GM19463 (cell line): Measurements from ENCODE around the gene DGKE.

ENCODE experiments used
- ATAC-seq: cut with Tn5 transposase; IDR thresholded peaks from one replicate; pipeline ENCODE4 v1.9.1; 2021; ENCODE audit warnings: mild to moderate bottlenecking, moderate library complexity; ENCODE audit not compliant: unreplicated experiment

Gene DGKE

GRCh38 chr17:56887552-56888467 lies 53.9 kb downstream of the DGKE start:
- no peak for ATAC-seq

GRCh38 chr17:56890390-56890789 lies 56.4 kb downstream of the DGKE start:
- no peak for ATAC-seq

- no peak for ATAC-seq
Observed at GRCh38 chr17:56890906-56891674, 57.1 kb downstream of the DGKE start.

- ATAC-seq, result no peak
Observed at GRCh38 chr17:56891751-56892150, 57.8 kb downstream of the DGKE start.

- no peak for ATAC-seq
Observed at GRCh38 chr17:56892333-56892732, 58.4 kb downstream of the DGKE start.

GRCh38 chr17:56893503-56893902 lies 59.6 kb downstream of the DGKE start:
- ATAC-seq, result no peak

GRCh38 chr17:56894859-56895455 lies 61.0 kb downstream of the DGKE start:
- no peak for ATAC-seq

GRCh38 chr17:56896217-56896967 lies 62.4 kb downstream of the DGKE start:
- ATAC-seq, result no peak

GRCh38 chr17:56896968-56897359 lies 63.0 kb downstream of the DGKE start:
- ATAC-seq, result no peak

GRCh38 chr17:56897646-56898424 lies 63.9 kb downstream of the DGKE start:
- no peak for ATAC-seq

- ATAC-seq, result no peak
Observed at GRCh38 chr17:56898874-56899273, 64.9 kb downstream of the DGKE start.

- ATAC-seq, result no peak
Observed at GRCh38 chr17:56899403-56899802, 65.5 kb downstream of the DGKE start.

- ATAC-seq, result no peak
Observed at GRCh38 chr17:56902348-56902747, 68.4 kb downstream of the DGKE start.

- ATAC-seq, result no peak
Observed at GRCh38 chr17:56903560-56903959, 69.6 kb downstream of the DGKE start.

GRCh38 chr17:56908001-56908542 lies 74.1 kb downstream of the DGKE start:
- peak; percentile 93 for ATAC-seq

GRCh38 chr17:56909742-56910508 lies 76.0 kb downstream of the DGKE start:
- no peak for ATAC-seq

- no peak for ATAC-seq
Observed at GRCh38 chr17:56910509-56911235, 76.7 kb downstream of the DGKE start.
